ENCODE data around the gene ARID5A.

The ARID5A gene

DNA sequence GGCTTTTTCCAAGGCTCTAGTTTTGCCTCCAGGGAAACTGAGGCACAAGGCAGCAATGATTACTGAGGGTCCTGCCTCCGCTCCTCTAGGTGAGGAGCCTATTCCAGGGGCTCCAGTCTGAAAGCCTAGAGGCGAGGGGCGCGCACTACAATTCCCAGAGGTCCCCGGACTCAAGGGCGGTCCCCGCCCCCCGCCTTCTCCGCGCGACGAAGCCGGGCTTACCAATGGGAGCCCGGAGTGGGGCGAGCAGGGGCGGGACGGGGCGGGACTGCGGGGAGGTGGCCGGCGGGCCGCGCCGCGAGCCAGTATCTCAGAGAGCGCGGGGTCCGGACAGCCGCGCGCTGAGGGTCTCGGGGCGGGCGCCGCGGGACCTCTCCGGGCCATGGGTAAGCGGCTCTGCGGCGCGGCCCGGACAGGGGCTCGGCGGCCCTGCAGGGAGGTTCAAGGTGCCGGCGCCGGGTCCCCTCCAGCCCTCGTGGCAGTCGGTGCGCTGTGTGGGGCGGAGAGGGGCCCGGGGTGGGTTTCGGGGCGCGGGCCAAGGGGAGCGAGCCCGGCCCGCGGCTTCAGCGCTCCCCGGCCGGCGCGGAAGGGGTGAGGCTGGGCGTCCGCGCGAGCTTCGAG lies at the start of gene ARID5A:
ARID5A (plus strand) TSS at position 308 of the 621 bp plus-strand sequence; CDS start at position 383, 75 bp downstream.
- H3K4me3 ChIP-seq (ENCODE audit: low read depth, low read length): peak within 1 kb of the TSS; percentile 68
- peak; percentile 34 for TF ChIP-seq CTCF (conservative IDR thresholded peaks at IDR 0.05; ENCODE audit: low read depth, low read length)
- DNase-seq (ENCODE audit: low read depth): peak; percentile 90

GRCh38 chr2:96489261-96489660 lies 47.3 kb upstream of the ARID5A start:
- no peak for TF ChIP-seq CTCF (conservative IDR thresholded peaks at IDR 0.05; ENCODE audit: low read depth, low read length)
- no peak overlapping the region for H3K4me3 ChIP-seq (ENCODE audit: low read depth, low read length)
- no peak for DNase-seq (ENCODE audit: low read depth)

DNA sequence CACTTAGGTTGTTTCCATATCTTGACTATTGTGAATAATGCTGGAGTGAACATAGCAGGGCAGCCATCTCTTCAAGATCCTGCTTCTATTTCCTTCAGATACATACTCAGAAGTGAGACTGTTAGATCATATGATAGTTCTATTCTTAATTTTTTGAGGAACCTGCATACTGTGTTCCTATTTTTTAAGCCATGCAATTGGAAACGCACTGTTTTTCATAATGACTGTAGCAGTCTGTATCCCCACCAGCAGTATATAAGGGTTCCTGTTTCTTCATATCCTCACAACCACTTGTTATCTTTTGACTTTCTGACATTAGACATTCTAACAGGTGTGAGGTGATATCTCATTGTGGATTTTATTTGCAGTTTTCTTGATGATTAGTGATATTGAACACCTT lies 46.9 kb upstream of the ARID5A start:
- TF ChIP-seq CTCF (conservative IDR thresholded peaks at IDR 0.05; ENCODE audit: low read depth, low read length): no peak
- DNase-seq (ENCODE audit: low read depth): no peak
- H3K4me3 ChIP-seq (ENCODE audit: low read depth, low read length): no peak overlapping the region

DNA sequence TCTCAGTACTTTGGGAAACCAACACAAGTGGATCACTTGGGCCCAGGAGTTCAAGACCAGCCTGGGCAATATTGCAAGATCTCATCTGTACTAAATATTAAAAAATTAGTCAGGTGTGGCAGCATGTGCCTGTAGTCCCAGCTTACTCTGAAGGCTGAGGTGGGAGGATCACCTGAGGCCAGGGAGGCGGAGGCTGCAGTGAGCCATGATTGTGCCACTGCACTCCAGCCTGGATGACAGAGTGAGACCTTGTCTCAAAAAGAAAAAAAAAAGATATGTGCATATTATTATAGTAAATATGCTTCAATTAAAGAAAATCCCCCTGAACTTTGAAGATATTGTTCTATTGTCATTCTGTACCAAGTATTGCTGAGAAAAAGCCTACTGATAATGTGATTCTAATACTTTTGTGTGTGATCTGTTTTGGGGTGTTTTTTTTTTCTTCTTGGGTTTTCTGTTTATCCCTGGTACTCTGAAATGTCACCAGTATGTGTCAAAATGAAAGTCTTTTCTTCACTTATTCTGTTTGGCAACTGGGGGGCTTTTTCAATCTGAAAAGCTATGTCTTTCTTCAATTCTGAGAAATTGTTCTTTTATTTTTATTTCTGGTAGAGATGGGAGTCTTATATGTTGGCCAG lies 44.6 kb upstream of the ARID5A start:
- TF ChIP-seq CTCF (conservative IDR thresholded peaks at IDR 0.05; ENCODE audit: low read depth, low read length): no peak
- no peak overlapping the region for H3K4me3 ChIP-seq (ENCODE audit: low read depth, low read length)
- no peak for DNase-seq (ENCODE audit: low read depth)

DNA sequence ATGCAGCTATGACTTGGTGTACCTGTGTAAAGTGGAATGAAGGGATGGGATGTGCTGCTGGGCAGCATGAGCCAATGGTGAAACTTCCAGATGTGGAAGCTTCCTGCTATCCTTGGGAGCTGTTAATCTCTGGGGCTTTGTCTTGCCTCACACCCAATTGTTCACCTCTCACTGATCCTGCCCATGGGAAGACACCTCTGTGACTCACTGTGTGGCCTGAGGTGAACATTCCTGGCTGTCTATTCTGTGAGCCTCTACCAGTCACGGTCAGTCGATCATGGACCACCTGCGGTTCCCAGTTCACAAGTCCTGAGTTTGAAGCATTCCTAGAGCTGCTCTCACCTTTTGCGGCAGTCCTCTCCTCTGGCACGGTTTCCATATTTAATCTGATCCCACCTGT lies 43.5 kb upstream of the ARID5A start:
- no peak overlapping the region for H3K4me3 ChIP-seq (ENCODE audit: low read depth, low read length)
- no peak for TF ChIP-seq CTCF (conservative IDR thresholded peaks at IDR 0.05; ENCODE audit: low read depth, low read length)
- DNase-seq (ENCODE audit: low read depth): no peak

- no peak overlapping the region for H3K4me3 ChIP-seq (ENCODE audit: low read depth, low read length)
- no peak for DNase-seq (ENCODE audit: low read depth)
- no peak for TF ChIP-seq CTCF (conservative IDR thresholded peaks at IDR 0.05; ENCODE audit: low read depth, low read length)
Measured at GRCh38 chr2:96494188-96494587, 42.4 kb upstream of the ARID5A start.

Data from choroid plexus epithelial cell (primary cell).